ENCODE measurements around the gene TMED6.

Gene TMED6

DNA sequence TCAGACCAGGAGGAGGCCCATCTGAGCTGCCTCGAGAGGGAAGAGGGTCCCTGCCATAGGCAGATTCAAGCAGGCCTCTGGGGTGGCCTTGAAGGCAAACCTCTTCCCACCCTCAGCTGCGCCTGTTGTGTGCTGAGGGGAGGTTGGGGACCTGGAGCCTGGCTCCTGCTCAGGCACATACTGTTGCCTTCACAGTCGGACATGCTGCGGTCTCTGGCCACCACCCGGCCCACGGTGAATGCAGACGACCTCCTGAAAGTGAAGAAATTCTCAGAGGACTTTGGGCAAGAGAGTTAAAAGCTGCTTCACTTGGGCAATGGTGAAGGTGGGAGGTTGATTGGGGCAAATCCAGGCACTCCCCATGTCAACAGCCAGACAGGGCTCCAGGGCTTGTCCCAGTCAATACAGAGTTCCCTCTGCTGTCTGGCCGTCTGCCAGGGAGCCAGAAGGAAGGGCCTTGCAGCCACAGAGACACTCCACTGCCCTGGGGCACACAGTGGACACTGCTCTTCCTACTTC is 27.5 kb downstream of the TMED6 start:
- H3K4me3 ChIP-seq (ENCODE audit: low read depth, low read length): no peak overlapping the region
- TF ChIP-seq, protein P1, sequence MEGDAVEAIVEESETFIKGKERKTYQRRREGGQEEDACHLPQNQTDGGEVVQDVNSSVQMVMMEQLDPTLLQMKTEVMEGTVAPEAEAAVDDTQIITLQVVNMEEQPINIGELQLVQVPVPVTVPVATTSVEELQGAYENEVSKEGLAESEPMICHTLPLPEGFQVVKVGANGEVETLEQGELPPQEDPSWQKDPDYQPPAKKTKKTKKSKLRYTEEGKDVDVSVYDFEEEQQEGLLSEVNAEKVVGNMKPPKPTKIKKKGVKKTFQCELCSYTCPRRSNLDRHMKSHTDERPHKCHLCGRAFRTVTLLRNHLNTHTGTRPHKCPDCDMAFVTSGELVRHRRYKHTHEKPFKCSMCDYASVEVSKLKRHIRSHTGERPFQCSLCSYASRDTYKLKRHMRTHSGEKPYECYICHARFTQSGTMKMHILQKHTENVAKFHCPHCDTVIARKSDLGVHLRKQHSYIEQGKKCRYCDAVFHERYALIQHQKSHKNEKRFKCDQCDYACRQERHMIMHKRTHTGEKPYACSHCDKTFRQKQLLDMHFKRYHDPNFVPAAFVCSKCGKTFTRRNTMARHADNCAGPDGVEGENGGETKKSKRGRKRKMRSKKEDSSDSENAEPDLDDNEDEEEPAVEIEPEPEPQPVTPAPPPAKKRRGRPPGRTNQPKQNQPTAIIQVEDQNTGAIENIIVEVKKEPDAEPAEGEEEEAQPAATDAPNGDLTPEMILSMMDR (IDR thresholded peaks at IDR 0.05; ENCODE audit: borderline replicate concordance, insufficient read depth, low read depth, low read length): no peak

DNA sequence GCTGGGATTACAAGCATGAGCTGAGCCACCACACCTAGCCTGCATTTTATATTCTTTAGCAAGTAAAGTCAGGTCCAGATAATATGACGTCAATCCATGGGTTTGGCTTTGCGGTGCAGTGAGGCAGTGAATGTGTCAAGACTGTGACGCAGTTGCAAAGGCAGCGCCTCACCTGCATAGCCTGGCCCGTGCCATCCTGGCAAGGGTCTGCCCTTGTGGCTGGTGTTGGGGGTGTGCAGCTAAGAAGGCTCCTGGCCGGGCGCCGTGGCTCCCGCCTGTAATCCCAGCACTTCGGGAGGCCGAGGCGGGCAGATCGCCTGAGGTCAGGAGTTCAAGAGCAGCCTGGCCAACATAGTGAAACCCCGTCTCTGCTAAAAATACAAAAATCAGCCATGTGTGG is 28.2 kb downstream of the TMED6 start:
- TF ChIP-seq, protein P1 (IDR thresholded peaks at IDR 0.05; ENCODE audit: borderline replicate concordance, insufficient read depth, low read depth, low read length): no peak

DNA sequence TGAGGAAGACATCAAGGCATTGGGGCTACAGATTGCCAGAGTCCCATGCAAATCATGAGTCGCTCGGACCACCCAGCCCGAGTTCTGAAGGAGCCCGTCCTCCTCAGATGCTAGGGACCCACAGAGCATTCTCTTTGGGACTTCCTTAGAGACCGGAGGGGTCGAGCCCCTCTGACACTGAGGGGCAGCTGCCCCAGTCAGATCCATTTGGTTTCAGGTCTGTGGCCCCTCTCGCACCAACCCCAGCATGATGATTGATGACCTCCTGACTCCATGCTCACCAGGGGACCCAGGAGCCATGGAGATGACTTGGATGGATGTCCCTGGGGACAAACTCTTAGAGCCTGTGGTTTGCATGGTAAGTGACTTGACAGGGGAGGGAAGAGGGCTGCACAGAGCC is 29.2 kb downstream of the TMED6 start:
- TF ChIP-seq, protein P1 (IDR thresholded peaks at IDR 0.05; ENCODE audit: borderline replicate concordance, insufficient read depth, low read depth, low read length): no peak
- H3K4me3 ChIP-seq (ENCODE audit: low read depth, low read length): no peak overlapping the region

More for the DNA sequence above, 28.2 kb downstream of the TMED6 start:
- H3K4me3 ChIP-seq (ENCODE audit: low read depth, low read length): no peak overlapping the region

DNA sequence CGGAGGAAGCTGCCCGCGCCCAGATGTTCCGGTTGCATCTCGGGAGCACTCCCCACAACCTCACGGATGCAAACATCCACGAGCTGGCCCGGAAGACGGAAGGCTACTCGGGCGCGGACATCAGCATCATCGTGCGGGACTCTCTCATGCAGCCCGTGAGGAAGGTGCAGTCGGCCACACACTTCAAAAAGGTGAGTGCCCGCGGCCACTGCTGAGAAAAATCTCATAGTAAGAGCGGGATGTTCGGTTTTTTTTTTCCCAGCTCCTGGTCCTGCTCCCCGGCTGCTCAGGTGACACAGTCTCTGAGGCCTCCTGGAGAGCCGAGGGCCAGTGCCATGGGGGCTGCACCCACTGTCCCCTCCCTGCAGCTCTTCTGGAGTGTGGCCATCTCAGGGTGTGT is 30.5 kb downstream of the TMED6 start:
- TF ChIP-seq, protein P1 (IDR thresholded peaks at IDR 0.05; ENCODE audit: borderline replicate concordance, insufficient read depth, low read depth, low read length): no peak
- no peak overlapping the region for H3K4me3 ChIP-seq (ENCODE audit: low read depth, low read length)

DNA sequence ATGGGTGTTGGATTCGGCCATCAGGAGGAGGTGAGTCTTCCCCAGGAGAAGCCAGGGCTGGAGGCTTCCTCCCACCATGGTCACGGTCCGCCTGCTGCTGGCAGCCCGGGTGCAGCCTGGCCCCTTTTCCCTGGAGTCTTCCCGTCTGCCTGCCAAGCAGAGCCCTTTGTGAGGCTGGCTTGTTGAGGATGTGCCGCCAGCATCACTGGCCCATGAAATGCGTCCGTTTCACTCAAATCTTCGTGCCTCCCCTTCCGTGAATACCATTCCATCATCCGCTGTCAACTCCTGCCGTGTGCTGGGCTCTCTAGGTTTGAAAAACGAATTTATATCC is 30.9 kb downstream of the TMED6 start:
- TF ChIP-seq, protein P1 (IDR thresholded peaks at IDR 0.05; ENCODE audit: borderline replicate concordance, insufficient read depth, low read depth, low read length): no peak
- H3K4me3 ChIP-seq (ENCODE audit: low read depth, low read length): no peak overlapping the region

DNA sequence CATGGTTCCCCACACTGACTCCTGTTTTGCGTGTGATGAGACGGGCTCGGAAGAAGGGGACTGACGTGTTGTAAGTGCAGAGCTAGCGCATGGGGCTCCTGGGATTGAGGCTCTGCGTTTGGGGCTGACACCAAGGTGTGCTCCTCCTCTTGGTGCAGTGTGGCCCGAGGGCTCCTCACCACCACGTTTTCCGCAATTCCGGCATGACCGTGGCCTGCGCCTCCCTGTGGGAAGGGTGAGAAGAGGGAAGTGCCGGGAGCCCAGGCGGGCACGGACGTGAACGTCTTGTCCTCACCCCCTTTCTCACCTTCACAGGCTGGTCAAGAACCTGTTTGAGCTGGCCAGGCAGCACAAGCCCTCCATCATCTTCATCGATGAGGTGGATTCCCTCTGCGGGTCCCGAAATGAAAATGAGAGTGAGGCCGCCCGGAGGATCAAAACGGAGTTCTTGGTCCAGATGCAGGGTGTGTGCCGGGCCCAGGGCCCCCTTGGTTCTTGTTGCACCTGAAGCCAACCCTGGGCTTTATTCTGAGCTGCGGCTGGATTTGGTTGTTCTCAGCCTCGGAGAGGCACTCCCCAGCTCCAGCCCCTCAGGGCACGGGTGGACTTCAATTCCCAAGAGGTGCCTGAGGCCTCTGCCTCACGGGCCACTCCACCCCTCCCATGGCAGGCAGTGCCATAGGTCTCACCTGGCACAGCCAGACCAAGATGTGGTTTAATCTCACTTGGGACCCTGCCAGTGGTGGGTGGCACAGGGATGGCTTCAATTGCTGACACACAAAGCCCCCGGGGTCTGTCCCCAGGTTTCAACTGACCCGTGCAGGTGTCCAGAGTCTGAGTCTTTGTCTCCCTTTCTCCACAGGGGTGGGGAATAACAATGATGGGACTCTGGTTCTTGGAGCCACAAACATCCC is 31.5 kb downstream of the TMED6 start:
- TF ChIP-seq, protein P1 (IDR thresholded peaks at IDR 0.05; ENCODE audit: borderline replicate concordance, insufficient read depth, low read depth, low read length): no peak
- no peak overlapping the region for H3K4me3 ChIP-seq (ENCODE audit: low read depth, low read length)

DNA sequence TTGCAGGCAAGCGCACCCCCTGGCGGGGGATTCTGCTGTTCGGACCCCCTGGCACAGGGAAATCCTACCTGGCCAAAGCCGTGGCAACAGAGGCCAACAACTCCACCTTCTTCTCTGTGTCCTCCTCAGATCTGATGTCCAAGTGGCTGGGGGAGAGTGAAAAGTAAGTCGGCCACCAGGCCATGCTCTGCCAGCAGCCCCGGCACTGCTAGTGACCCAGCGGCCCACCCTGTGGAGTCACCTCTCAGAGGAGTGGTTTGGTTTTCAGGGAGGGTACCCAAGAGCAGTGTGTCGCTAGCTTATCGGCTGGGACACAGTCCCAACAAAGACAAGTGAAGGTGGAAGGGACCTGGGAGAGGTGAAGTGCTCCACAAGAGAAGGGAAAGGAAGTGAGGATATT is 32.2 kb downstream of the TMED6 start:
- TF ChIP-seq, protein P1 (IDR thresholded peaks at IDR 0.05; ENCODE audit: borderline replicate concordance, insufficient read depth, low read depth, low read length): no peak
- no peak overlapping the region for H3K4me3 ChIP-seq (ENCODE audit: low read depth, low read length)
